ENCODE measurements around the gene LIAS.

DNA sequence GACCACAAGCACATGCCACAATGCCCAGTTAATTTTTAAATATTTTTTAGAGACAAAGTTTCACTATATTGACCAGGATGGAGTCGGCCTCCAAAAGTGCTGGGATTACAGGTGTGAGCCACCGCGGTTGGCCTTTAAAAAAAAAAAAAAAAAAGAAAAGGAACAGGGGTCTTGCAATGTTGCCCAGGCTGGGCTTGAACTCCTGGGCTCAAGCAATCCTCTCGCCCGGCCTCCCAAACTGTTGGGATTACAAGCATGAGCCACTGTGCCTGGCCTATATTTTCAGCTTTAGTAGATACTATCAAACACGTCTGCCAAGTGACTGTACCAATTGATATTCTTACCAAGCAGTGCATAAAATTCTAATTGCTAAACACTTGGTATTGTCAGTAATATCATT lies 59.6 kb downstream of the LIAS start:
- TF ChIP-seq, protein P1, sequence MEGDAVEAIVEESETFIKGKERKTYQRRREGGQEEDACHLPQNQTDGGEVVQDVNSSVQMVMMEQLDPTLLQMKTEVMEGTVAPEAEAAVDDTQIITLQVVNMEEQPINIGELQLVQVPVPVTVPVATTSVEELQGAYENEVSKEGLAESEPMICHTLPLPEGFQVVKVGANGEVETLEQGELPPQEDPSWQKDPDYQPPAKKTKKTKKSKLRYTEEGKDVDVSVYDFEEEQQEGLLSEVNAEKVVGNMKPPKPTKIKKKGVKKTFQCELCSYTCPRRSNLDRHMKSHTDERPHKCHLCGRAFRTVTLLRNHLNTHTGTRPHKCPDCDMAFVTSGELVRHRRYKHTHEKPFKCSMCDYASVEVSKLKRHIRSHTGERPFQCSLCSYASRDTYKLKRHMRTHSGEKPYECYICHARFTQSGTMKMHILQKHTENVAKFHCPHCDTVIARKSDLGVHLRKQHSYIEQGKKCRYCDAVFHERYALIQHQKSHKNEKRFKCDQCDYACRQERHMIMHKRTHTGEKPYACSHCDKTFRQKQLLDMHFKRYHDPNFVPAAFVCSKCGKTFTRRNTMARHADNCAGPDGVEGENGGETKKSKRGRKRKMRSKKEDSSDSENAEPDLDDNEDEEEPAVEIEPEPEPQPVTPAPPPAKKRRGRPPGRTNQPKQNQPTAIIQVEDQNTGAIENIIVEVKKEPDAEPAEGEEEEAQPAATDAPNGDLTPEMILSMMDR (conservative IDR thresholded peaks at IDR 0.05; ENCODE audit: low read length): no peak
- no peak for TF ChIP-seq EZH2phosphoT487 (IDR thresholded peaks at IDR 0.05; ENCODE audit: borderline replicate concordance)
